ENCODE results near the gene TRRAP.

GRCh38 chr7:98863601-98864000 is 14.7 kb upstream of the TRRAP start:
- TF ChIP-seq CTCF (IDR thresholded peaks at IDR 0.05) (no peak), EP300 (IDR thresholded peaks at IDR 0.05) (no peak)
